ENCODE data around the gene ERAL1. TPM values are rescaled to one million over a fixed set of nuclear protein-coding genes. Genes with fewer than 3 reads are reported as not detected.
"Not testable (repeated sequence)": the region's sequence is repeated elsewhere in the genome, so short reads cannot be mapped to it uniquely, and the experiment has no call there.

Gene ERAL1
- total RNA-seq, 1 donor from 2014 or later, result 38.5 TPM

DNA sequence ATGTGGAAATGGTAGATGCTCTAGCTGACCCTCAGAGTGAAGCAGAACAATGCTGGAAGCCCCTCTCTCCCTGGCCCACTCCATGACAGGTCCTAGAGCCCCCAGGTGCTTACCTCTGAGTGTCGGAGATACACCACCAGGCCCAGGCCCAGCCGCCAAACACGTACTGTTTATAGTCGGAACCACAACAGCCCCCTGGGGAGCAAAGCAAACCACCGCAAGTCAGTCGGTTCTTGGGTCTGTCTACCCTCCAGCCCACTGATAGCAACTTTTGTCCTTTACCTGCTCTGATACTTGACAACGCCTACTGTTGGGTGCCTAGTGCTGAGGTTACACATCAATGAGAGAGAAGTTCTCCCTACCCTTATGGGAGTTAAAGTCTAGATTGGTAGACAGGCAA lies 34.0 kb downstream of the ERAL1 start:
- no peak overlapping the region for H3K27ac Mint-ChIP-seq (ENCODE audit: unreplicated experiment)
- peaks cover 30% of the 10 kb centered on the region for H3K4me1 Mint-ChIP-seq (ENCODE audit: unreplicated experiment)
- H3K36me3 Mint-ChIP-seq (ENCODE audit: unreplicated experiment), result peaks cover 11% of the 10 kb centered on the region
- H3K9me3 Mint-ChIP-seq (ENCODE audit: unreplicated experiment), result no peaks in the 10 kb centered on the region
- H3K27me3 Mint-ChIP-seq (ENCODE audit: unreplicated experiment), result no peaks in the 10 kb centered on the region
- DNase-seq (ENCODE audit: extremely low spot score, unreplicated experiment), result no peak
- no peak for TF ChIP-seq CTCF (IDR thresholded peaks at IDR 0.05)
- H3K4me3 Mint-ChIP-seq (ENCODE audit: unreplicated experiment), result no peak overlapping the region

GRCh38 chr17:28889996-28890395 lies 35.2 kb downstream of the ERAL1 start:
- Mint-ChIP-seq H3K27me3 (ENCODE audit: unreplicated experiment) (no peaks in the 10 kb centered on the region), H3K4me3 (ENCODE audit: unreplicated experiment) (no peak overlapping the region), H3K27ac (ENCODE audit: unreplicated experiment) (no peak overlapping the region), H3K36me3 (ENCODE audit: unreplicated experiment) (peaks cover 8% of the 10 kb centered on the region), H3K4me1 (ENCODE audit: unreplicated experiment) (peaks cover 31% of the 10 kb centered on the region), H3K9me3 (ENCODE audit: unreplicated experiment) (no peaks in the 10 kb centered on the region)
- no peak for DNase-seq (ENCODE audit: extremely low spot score, unreplicated experiment)
- TF ChIP-seq CTCF (IDR thresholded peaks at IDR 0.05), result no peak

- Mint-ChIP-seq H3K27me3 (ENCODE audit: unreplicated experiment) (no peaks in the 10 kb centered on the region), H3K9me3 (ENCODE audit: unreplicated experiment) (no peaks in the 10 kb centered on the region), H3K36me3 (ENCODE audit: unreplicated experiment) (peaks cover 7% of the 10 kb centered on the region), H3K4me1 (ENCODE audit: unreplicated experiment) (peaks cover 37% of the 10 kb centered on the region), H3K4me3 (ENCODE audit: unreplicated experiment) (no peak overlapping the region), H3K27ac (ENCODE audit: unreplicated experiment) (no peak overlapping the region)
- DNase-seq (ENCODE audit: extremely low spot score, unreplicated experiment), result no peak
- TF ChIP-seq CTCF (IDR thresholded peaks at IDR 0.05), result no peak
These were observed 36.4 kb downstream of the ERAL1 start for GRCh38 chr17:28891201-28891600.

GRCh38 chr17:28892024-28892423 lies 37.2 kb downstream of the ERAL1 start:
- Mint-ChIP-seq H3K4me3 (ENCODE audit: unreplicated experiment) (no peak overlapping the region), H3K27me3 (ENCODE audit: unreplicated experiment) (no peaks in the 10 kb centered on the region), H3K36me3 (ENCODE audit: unreplicated experiment) (peaks cover 7% of the 10 kb centered on the region), H3K9me3 (ENCODE audit: unreplicated experiment) (no peaks in the 10 kb centered on the region), H3K4me1 (ENCODE audit: unreplicated experiment) (peaks cover 44% of the 10 kb centered on the region), H3K27ac (ENCODE audit: unreplicated experiment) (peak overlapping the region; percentile 29)
- DNase-seq (ENCODE audit: extremely low spot score, unreplicated experiment), result no peak
- TF ChIP-seq CTCF (IDR thresholded peaks at IDR 0.05), result no peak

DNA sequence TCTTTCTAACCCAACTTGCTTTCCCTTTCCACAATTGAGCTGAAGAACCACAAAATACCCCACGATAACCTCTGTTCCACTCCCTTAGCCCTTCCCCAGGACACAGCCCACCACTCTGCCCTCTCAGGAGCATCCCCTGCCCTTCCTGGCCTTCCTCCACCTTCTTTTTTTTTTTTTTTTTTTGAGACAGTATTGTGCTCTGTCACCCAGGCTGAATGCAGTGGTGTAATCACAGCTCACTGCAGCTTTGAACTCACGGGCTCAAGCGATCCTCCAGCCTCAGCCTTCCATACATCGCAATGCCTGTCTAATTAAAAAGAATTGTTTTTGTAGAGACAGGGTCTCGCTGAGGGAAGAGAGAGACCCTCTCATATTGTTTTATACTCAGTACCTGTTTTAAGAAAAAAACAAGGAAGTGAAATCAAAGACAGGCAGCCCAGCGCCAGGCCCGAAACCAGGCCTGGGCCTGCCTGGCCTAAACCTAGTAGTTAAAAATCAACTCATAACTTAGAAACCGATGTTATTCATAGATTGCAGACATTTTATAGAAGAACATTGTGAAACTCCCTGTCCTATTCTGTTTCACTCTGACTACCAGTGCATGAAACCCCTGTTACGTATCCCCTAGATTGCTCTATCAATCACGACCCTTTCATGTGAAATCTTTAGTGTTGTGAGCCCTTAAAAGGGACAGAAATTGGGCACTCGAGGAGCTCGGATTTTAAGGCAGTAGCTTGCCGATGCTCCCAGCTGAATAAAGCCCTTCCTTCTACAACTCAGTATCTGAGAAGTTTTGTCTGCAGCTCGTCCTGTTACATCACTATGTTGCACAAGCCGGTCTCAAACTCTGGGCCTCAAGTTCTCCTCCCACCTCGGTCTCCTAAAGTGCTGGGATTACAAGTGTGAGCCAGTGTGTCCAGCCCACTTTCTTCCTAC lies 38.7 kb downstream of the ERAL1 start:
- not testable (repeated sequence) for H3K9me3 Mint-ChIP-seq (ENCODE audit: unreplicated experiment); H3K36me3 Mint-ChIP-seq (ENCODE audit: unreplicated experiment); DNase-seq (ENCODE audit: extremely low spot score, unreplicated experiment); H3K27me3 Mint-ChIP-seq (ENCODE audit: unreplicated experiment)
- Mint-ChIP-seq H3K4me1 (ENCODE audit: unreplicated experiment) (peaks cover 50% of the 10 kb centered on the region), H3K4me3 (ENCODE audit: unreplicated experiment) (peak overlapping the region; percentile 32), H3K27ac (ENCODE audit: unreplicated experiment) (peak overlapping the region; percentile 77)
